ENCODE data around the gene ANXA1. TPM values are rescaled to one million over a fixed set of nuclear protein-coding genes. Genes with fewer than 3 reads are reported as not detected.
A peak's percentile ranks its signal among the peaks of the same experiment; 100 is the strongest.

Gene ANXA1
- total RNA-seq, 4 donors from 2014 or later = 358 to 550 (median 501) TPM

DNA sequence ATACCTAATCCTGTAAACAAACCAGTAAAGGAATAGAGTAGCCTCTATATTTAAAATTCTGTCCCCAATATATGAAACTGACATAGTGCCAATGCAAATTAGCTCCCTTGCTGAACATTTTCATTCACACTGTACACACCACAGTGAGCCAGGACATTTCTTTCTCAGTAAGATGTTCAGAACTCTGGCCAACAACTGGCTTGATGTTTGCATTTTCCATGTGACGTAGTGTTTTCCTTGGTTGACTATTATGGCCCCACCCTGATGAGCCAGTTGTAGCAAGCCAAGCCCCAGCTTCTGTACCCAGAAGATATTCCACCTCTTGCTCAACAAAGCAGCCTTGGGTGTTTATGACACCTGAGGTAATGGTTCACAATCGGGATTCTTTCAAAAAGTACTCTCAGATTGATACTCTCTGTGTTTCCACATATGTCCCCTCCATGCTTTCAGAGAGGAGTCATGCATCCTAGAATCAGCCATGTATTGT lies 17.7 kb upstream of the ANXA1 start:
- Histone ChIP-seq H3K36me3 (no peaks in the 10 kb centered on the region), H3K9me3 (no peaks in the 10 kb centered on the region), H3K4me3 (no peak overlapping the region), H3K27me3 (no peaks in the 10 kb centered on the region), H3K27ac (peak overlapping the region; percentile 86), H3K4me1 (peaks cover 39% of the 10 kb centered on the region)
- DNase-seq (ENCODE audit: low spot score in 2 of 2) = peak in 1 of 2 donors; percentile 71
- 36% methylated on average over 2 of the region's 2 CpGs for WGBS
- TF ChIP-seq POLR2AphosphoS5 (IDR thresholded peaks at IDR 0.05) (peak in 2 of 3 donors; percentile 48 to 76), EP300 (IDR thresholded peaks at IDR 0.05) (no peak)

DNA sequence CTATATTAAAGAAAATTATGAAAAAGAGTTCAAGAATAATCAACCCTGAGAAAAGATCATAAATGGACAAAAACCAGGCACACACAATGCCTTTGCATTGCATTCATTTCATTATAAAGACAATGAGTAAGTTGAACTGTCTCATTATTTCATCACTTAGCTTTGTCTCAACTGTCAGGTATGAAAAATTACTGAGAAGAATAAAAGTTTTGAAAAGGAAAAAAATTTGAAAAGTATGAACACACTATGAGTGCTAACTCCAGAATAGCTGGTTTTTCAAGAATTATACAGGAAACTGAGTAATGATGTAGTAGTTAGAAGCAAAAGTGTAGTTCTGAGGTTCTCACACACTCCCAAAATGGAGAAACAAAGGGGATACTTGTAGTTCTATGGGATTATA lies 16.3 kb upstream of the ANXA1 start:
- H3K27ac ChIP-seq = no peak overlapping the region
- no peak for TF ChIP-seq EP300 (IDR thresholded peaks at IDR 0.05)
- no peak for TF ChIP-seq POLR2A (IDR thresholded peaks at IDR 0.05)
- TF ChIP-seq, protein P1, sequence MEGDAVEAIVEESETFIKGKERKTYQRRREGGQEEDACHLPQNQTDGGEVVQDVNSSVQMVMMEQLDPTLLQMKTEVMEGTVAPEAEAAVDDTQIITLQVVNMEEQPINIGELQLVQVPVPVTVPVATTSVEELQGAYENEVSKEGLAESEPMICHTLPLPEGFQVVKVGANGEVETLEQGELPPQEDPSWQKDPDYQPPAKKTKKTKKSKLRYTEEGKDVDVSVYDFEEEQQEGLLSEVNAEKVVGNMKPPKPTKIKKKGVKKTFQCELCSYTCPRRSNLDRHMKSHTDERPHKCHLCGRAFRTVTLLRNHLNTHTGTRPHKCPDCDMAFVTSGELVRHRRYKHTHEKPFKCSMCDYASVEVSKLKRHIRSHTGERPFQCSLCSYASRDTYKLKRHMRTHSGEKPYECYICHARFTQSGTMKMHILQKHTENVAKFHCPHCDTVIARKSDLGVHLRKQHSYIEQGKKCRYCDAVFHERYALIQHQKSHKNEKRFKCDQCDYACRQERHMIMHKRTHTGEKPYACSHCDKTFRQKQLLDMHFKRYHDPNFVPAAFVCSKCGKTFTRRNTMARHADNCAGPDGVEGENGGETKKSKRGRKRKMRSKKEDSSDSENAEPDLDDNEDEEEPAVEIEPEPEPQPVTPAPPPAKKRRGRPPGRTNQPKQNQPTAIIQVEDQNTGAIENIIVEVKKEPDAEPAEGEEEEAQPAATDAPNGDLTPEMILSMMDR (IDR thresholded peaks at IDR 0.05) = no peak

DNA sequence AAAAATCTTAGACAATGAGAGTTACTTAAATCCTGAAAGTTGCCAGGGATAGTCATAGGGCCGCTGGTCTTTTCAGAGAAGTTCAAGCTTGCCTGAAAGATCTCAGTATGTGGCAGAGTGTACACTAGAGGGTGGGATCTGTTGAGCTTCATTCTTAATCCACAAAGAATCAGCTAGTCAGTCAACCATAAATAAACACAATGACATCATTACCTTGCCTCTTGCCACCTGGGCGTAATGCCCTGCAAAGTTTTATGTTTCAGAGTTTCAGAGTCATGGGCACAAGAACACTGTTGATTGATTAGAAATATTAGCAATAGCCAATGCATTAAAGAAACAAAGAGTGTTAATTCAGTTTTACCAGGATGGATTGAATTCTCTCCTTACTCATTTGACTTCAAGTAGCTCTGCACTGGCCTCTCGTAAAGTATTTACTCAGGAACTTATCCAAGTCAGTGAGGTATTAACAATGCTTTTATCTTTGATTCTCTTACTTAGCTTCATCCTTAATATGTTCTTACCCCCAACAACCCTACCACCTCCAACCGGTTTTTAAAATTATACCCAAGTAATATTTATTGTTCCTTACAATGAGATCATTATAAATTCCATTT lies 14.3 kb upstream of the ANXA1 start:
- H3K4me1 ChIP-seq = peaks cover 45% of the 10 kb centered on the region
- DNase-seq (ENCODE audit: low spot score in 2 of 2) = no peak
- H3K36me3 ChIP-seq = no peaks in the 10 kb centered on the region
- peak overlapping the region; percentile 6 for H3K27ac ChIP-seq
- WGBS = 33% methylated on average over 4 of the region's 4 CpGs
- no peaks in the 10 kb centered on the region for H3K27me3 ChIP-seq
- H3K4me3 ChIP-seq = no peak overlapping the region
- TF ChIP-seq, protein P1 (IDR thresholded peaks at IDR 0.05) = no peak
- TF ChIP-seq POLR2A (IDR thresholded peaks at IDR 0.05) (no peak), EP300 (IDR thresholded peaks at IDR 0.05) (no peak), POLR2AphosphoS5 (IDR thresholded peaks at IDR 0.05) (no peak)
- no peaks in the 10 kb centered on the region for H3K9me3 ChIP-seq

More for the DNA sequence above, 16.3 kb upstream of the ANXA1 start:
- no peaks in the 10 kb centered on the region for H3K27me3 ChIP-seq
- H3K4me1 ChIP-seq = peaks cover 39% of the 10 kb centered on the region
- no peak overlapping the region for H3K4me3 ChIP-seq
- no peaks in the 10 kb centered on the region for H3K36me3 ChIP-seq
- H3K9me3 ChIP-seq = no peaks in the 10 kb centered on the region
- DNase-seq (ENCODE audit: low spot score in 2 of 2) = no peak

DNA sequence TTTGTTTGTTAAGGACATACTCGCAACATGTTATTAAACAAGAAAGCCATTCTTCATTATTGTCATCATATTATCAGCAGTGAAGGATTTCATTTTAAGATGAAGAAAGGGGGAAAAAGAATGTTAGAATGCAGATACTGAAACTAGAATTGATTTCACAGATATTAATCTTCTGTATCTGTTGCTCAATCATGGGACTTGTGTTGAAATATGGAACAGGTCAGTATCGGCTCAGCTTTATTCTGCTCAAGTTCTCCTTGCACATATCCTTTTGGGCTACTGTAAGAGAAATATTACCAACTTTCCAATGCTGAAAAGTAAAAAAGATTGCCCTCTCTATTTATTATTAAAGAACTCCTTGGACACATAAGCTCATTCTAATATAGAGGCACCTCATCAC lies 13.8 kb upstream of the ANXA1 start:
- TF ChIP-seq POLR2A (IDR thresholded peaks at IDR 0.05) (no peak), POLR2AphosphoS5 (IDR thresholded peaks at IDR 0.05) (peak in 1 of 3 donors; percentile 43)
- WGBS = 53% methylated on average over 2 of the region's 2 CpGs

DNA sequence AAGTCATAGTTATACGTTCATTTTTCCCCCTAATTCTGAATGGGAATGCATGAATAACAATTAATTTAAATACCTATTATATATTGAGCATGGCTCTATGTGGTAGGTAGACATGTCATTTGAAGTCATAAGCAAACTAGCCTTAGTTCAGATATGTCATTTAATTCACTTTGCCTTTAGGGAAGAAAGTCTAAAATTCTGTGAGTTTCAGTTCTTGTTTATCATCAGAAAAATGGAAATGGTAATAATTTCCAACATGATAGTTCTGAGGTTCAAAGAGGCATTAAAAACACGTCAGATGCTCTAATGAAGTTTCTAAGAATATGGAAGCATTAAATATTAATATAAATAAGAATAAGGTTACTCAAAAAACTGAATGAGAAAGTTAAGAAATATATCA lies 13.1 kb upstream of the ANXA1 start:
- Histone ChIP-seq H3K9me3 (no peaks in the 10 kb centered on the region), H3K36me3 (no peaks in the 10 kb centered on the region), H3K27me3 (no peaks in the 10 kb centered on the region), H3K27ac (no peak overlapping the region), H3K4me3 (no peak overlapping the region), H3K4me1 (peaks cover 42% of the 10 kb centered on the region)
- DNase-seq (ENCODE audit: low spot score in 2 of 2) = no peak
- TF ChIP-seq EP300 (IDR thresholded peaks at IDR 0.05) = no peak
- no peak for TF ChIP-seq POLR2AphosphoS5 (IDR thresholded peaks at IDR 0.05)
- TF ChIP-seq POLR2A (IDR thresholded peaks at IDR 0.05) = no peak
- TF ChIP-seq, protein P1 (IDR thresholded peaks at IDR 0.05) = no peak
- 84% methylated on average over 2 of the region's 2 CpGs for WGBS

More for the DNA sequence above, 13.8 kb upstream of the ANXA1 start:
- no peaks in the 10 kb centered on the region for H3K9me3 ChIP-seq
- no peaks in the 10 kb centered on the region for H3K27me3 ChIP-seq
- no peaks in the 10 kb centered on the region for H3K36me3 ChIP-seq
- DNase-seq (ENCODE audit: low spot score in 2 of 2) = no peak
- peak overlapping the region; percentile 6 for H3K27ac ChIP-seq
- no peak overlapping the region for H3K4me3 ChIP-seq
- H3K4me1 ChIP-seq = peaks cover 41% of the 10 kb centered on the region

DNA sequence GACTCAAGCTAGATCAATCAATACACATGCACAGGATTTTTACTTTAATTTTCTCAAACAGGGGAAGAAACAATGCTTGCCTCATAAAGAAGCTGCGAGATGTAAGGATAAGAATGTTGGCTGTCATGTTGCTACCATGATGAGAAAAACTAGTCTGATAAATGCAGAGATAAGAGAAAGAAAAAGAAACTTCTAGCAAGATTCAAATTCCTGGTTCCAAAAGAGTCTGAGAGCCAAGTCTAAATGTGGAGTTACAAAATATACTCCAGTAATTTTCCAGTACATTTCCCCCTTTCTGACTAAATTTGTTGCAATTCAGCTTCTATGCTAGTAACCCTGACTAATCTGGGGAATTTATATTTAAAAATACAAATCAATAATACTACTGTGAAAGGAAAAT lies 10.4 kb upstream of the ANXA1 start:
- DNase-seq (ENCODE audit: low spot score in 2 of 2) = no peak
- Histone ChIP-seq H3K27me3 (no peaks in the 10 kb centered on the region), H3K4me1 (peaks cover 53% of the 10 kb centered on the region), H3K36me3 (no peaks in the 10 kb centered on the region), H3K9me3 (no peaks in the 10 kb centered on the region), H3K4me3 (no peak overlapping the region), H3K27ac (no peak overlapping the region)
- TF ChIP-seq, protein P1 (IDR thresholded peaks at IDR 0.05) = no peak
- 43% methylated on average over 1 of the region's 1 CpG for WGBS

All from suprapubic skin (tissue), 4 donors.